GM10847 (cell line): ENCODE measurements around the gene HOXB13.

Source experiments
- POLR2A ChIP-seq: IDR thresholded peaks from 2 replicates; pipeline ENCODE4 v1.6.1; 2011; ENCODE audit not compliant: insufficient read length; ENCODE audit errors: extremely low read depth

The HOXB13 gene

GRCh38 chr17:48752399-48753288 lies 24.1 kb upstream of the HOXB13 start:
- no peak for TF ChIP-seq POLR2A

GRCh38 chr17:48751733-48752398 lies 23.3 kb upstream of the HOXB13 start:
- no peak for TF ChIP-seq POLR2A

GRCh38 chr17:48751172-48751571 lies 22.6 kb upstream of the HOXB13 start:
- no peak for TF ChIP-seq POLR2A

- no peak for TF ChIP-seq POLR2A
Measured at GRCh38 chr17:48749621-48750553, 21.3 kb upstream of the HOXB13 start.

GRCh38 chr17:48748718-48749566 lies 20.4 kb upstream of the HOXB13 start:
- no peak for TF ChIP-seq POLR2A

GRCh38 chr17:48747445-48748363 lies 19.2 kb upstream of the HOXB13 start:
- TF ChIP-seq POLR2A, result no peak

GRCh38 chr17:48746916-48747444 lies 18.4 kb upstream of the HOXB13 start:
- TF ChIP-seq POLR2A, result no peak

- no peak for TF ChIP-seq POLR2A
Measured at GRCh38 chr17:48745381-48746275, 17.1 kb upstream of the HOXB13 start.

GRCh38 chr17:48740537-48740936 lies 12.0 kb upstream of the HOXB13 start:
- TF ChIP-seq POLR2A, result no peak

GRCh38 chr17:48738803-48739526 lies 10.4 kb upstream of the HOXB13 start:
- no peak for TF ChIP-seq POLR2A

- no peak for TF ChIP-seq POLR2A
Measured at GRCh38 chr17:48738424-48738802, 9.9 kb upstream of the HOXB13 start.
